Measurements from ENCODE around the gene KIAA1614.

GRCh38 chr1:180939711-180940103 lies 27.0 kb downstream of the KIAA1614 start:
- TF ChIP-seq CTCF (conservative IDR thresholded peaks at IDR 0.05) (no peak), ZFX (IDR thresholded peaks at IDR 0.05) (no peak)
